Epidermal melanocyte (primary cell): ENCODE measurements around the gene MAB21L1.

Experiments
- DNase-seq: peaks from one replicate; pipeline ENCODE4 v3.0.0; 2011; ENCODE audit warnings: low spot score; ENCODE audit not compliant: insufficient read length

MAB21L1 gene

GRCh38 chr13:35479706-35480105, 3.2 kb upstream of the MAB21L1 start:
- DNase-seq: no peak

GRCh38 chr13:35479038-35479492, 2.6 kb upstream of the MAB21L1 start:
- no peak for DNase-seq

- no peak for DNase-seq
Measured at GRCh38 chr13:35478271-35479037, 2.0 kb upstream of the MAB21L1 start.

GRCh38 chr13:35477386-35477946, 977 bp upstream of the MAB21L1 start:
- DNase-seq: no peak

- DNase-seq: no peak
Measured at GRCh38 chr13:35475212-35475959, 1.1 kb downstream of the MAB21L1 start.

- no peak for DNase-seq
Measured at GRCh38 chr13:35474496-35475211, 1.8 kb downstream of the MAB21L1 start.

- no peak for DNase-seq
Measured at GRCh38 chr13:35473802-35474201, 2.7 kb downstream of the MAB21L1 start.

GRCh38 chr13:35473206-35473775, 3.2 kb downstream of the MAB21L1 start:
- no peak for DNase-seq

GRCh38 chr13:35472323-35472881, 4.1 kb downstream of the MAB21L1 start:
- DNase-seq: no peak

- DNase-seq: no peak
Measured at GRCh38 chr13:35471706-35472322, 4.7 kb downstream of the MAB21L1 start.

- DNase-seq: no peak
Measured at GRCh38 chr13:35470671-35471661, 5.5 kb downstream of the MAB21L1 start.

- DNase-seq: no peak
Measured at GRCh38 chr13:35469806-35470525, 6.5 kb downstream of the MAB21L1 start.

GRCh38 chr13:35468195-35468594, 8.3 kb downstream of the MAB21L1 start:
- no peak for DNase-seq

- DNase-seq: no peak
Measured at GRCh38 chr13:35465371-35465770, 11.1 kb downstream of the MAB21L1 start.

- DNase-seq: no peak
Measured at GRCh38 chr13:35460061-35460460, 16.4 kb downstream of the MAB21L1 start.

- DNase-seq: no peak
Measured at GRCh38 chr13:35457258-35457657, 19.2 kb downstream of the MAB21L1 start.

- no peak for DNase-seq
Measured at GRCh38 chr13:35455022-35455421, 21.5 kb downstream of the MAB21L1 start.

GRCh38 chr13:35449821-35450220, 26.7 kb downstream of the MAB21L1 start:
- no peak for DNase-seq

- DNase-seq: no peak
Measured at GRCh38 chr13:35448465-35448864, 28.0 kb downstream of the MAB21L1 start.
